Measurements from ENCODE around the gene IFI27L2.

- TF ChIP-seq CTCF (IDR thresholded peaks at IDR 0.05) (no peak), POLR2A (IDR thresholded peaks at IDR 0.05) (no peak)
These were observed 17.9 kb downstream of the IFI27L2 start for GRCh38 chr14:94111276-94112095.
